ENCODE measurements around the gene ADAMTS16. TPM values are rescaled to one million over a fixed set of nuclear protein-coding genes. Genes with fewer than 3 reads are reported as not detected.

ADAMTS16 gene
- total RNA-seq (not detected), polyA plus RNA-seq (not detected), total RNA-seq (0 to 0.17 (median 0) reads per million in 6 experiments)

- POLR2A ChIA-PET: no interaction called here
- H3K9me3 Mint-ChIP-seq: no peaks in the 10 kb centered on the region
- H3K27ac Mint-ChIP-seq: no peak within 1 kb of the TSS
- peak within 1 kb of the TSS in 4 of 10 donors; percentile 23 to 49 (median 38) for H3K4me3 Mint-ChIP-seq
- H3K4me1 Mint-ChIP-seq: peaks cover 0 to 8% (median 7%) of the 10 kb centered on the region in 4 donors
- H3K27me3 Mint-ChIP-seq: peaks cover 17 to 35% (median 21%) of the 10 kb centered on the region in 5 donors
- no peaks in the 10 kb centered on the region for H3K36me3 Mint-ChIP-seq
- ATAC-seq (no peak), DNase-seq (no peak)
Observed at GRCh38 chr5:5139777-5140478, at the start of gene ADAMTS16. Gene ADAMTS16, plus strand, starts transcription at chr5:5140330. Its CDS starts 138 bp downstream, at chr5:5140468.

GRCh38 chr5:5092149-5092548 lies 48.0 kb upstream of the ADAMTS16 start:
- POLR2A ChIA-PET: no interaction called here
- no peak overlapping the region for H3K27ac Mint-ChIP-seq
- DNase-seq: no peak
- peaks cover 0 to 6% (median 0%) of the 10 kb centered on the region in 5 donors for H3K27me3 Mint-ChIP-seq
- ATAC-seq: no peak
- no peaks in the 10 kb centered on the region for H3K36me3 Mint-ChIP-seq
- H3K4me1 Mint-ChIP-seq: no peaks in the 10 kb centered on the region
- no peak overlapping the region for H3K4me3 Mint-ChIP-seq
- H3K9me3 Mint-ChIP-seq: peaks cover 0 to 3% (median 0%) of the 10 kb centered on the region in 9 donors

- POLR2A ChIA-PET: no interaction called here
- Mint-ChIP-seq H3K4me3 (no peak overlapping the region), H3K36me3 (no peaks in the 10 kb centered on the region), H3K27ac (no peak overlapping the region), H3K27me3 (peaks cover 0 to 7% (median 3%) of the 10 kb centered on the region in 5 donors), H3K4me1 (no peaks in the 10 kb centered on the region), H3K9me3 (peaks cover 0 to 17% (median 9%) of the 10 kb centered on the region in 9 donors)
- DNase-seq: no peak
- ATAC-seq: no peak
Observed at GRCh38 chr5:5100635-5101034, 39.5 kb upstream of the ADAMTS16 start.

- H3K27me3 Mint-ChIP-seq: peaks cover 0 to 7% (median 3%) of the 10 kb centered on the region in 5 donors
- POLR2A ChIA-PET: no interaction called here
Observed at GRCh38 chr5:5101676-5102075, 38.5 kb upstream of the ADAMTS16 start.

GRCh38 chr5:5103245-5103644 lies 36.9 kb upstream of the ADAMTS16 start:
- Mint-ChIP-seq H3K4me1 (no peaks in the 10 kb centered on the region), H3K27me3 (peaks cover 0 to 7% (median 5%) of the 10 kb centered on the region in 5 donors), H3K4me3 (no peak overlapping the region), H3K36me3 (no peaks in the 10 kb centered on the region), H3K27ac (no peak overlapping the region), H3K9me3 (peaks cover 0 to 17% (median 9%) of the 10 kb centered on the region in 9 donors)
- DNase-seq: no peak
- no peak for ATAC-seq
- POLR2A ChIA-PET: no interaction called here

More at GRCh38 chr5:5101676-5102075, 38.5 kb upstream of the ADAMTS16 start:
- Mint-ChIP-seq H3K9me3 (peaks cover 0 to 17% (median 9%) of the 10 kb centered on the region in 9 donors), H3K4me3 (no peak overlapping the region), H3K27ac (no peak overlapping the region), H3K4me1 (no peaks in the 10 kb centered on the region), H3K36me3 (no peaks in the 10 kb centered on the region)
- DNase-seq (no peak), ATAC-seq (no peak)

- no peak overlapping the region for H3K27ac Mint-ChIP-seq
- peaks cover 0 to 10% (median 7%) of the 10 kb centered on the region in 9 donors for H3K9me3 Mint-ChIP-seq
- no peak overlapping the region for H3K4me3 Mint-ChIP-seq
- POLR2A ChIA-PET: no interaction called here
- no peaks in the 10 kb centered on the region for H3K36me3 Mint-ChIP-seq
- DNase-seq: no peak
- no peak for ATAC-seq
- H3K4me1 Mint-ChIP-seq: no peaks in the 10 kb centered on the region
- peaks cover 0 to 7% (median 5%) of the 10 kb centered on the region in 5 donors for H3K27me3 Mint-ChIP-seq
Observed at GRCh38 chr5:5104550-5104949, 35.6 kb upstream of the ADAMTS16 start.

GRCh38 chr5:5105531-5105930 lies 34.6 kb upstream of the ADAMTS16 start:
- H3K27ac Mint-ChIP-seq: no peak overlapping the region
- H3K4me3 Mint-ChIP-seq: no peak overlapping the region
- H3K4me1 Mint-ChIP-seq: no peaks in the 10 kb centered on the region
- peaks cover 0 to 7% (median 5%) of the 10 kb centered on the region in 5 donors for H3K27me3 Mint-ChIP-seq
- H3K36me3 Mint-ChIP-seq: no peaks in the 10 kb centered on the region
- DNase-seq (no peak), ATAC-seq (no peak)
- peaks cover 0 to 10% (median 2%) of the 10 kb centered on the region in 9 donors for H3K9me3 Mint-ChIP-seq
- POLR2A ChIA-PET: no interaction called here

GRCh38 chr5:5116956-5117355 lies 23.2 kb upstream of the ADAMTS16 start:
- H3K27ac Mint-ChIP-seq: no peak overlapping the region
- H3K27me3 Mint-ChIP-seq: peaks cover 0 to 11% (median 6%) of the 10 kb centered on the region in 5 donors
- DNase-seq: no peak
- no peak for ATAC-seq
- H3K4me3 Mint-ChIP-seq: no peak overlapping the region
- H3K9me3 Mint-ChIP-seq: peaks cover 0 to 33% (median 17%) of the 10 kb centered on the region in 9 donors
- no peaks in the 10 kb centered on the region for H3K4me1 Mint-ChIP-seq
- POLR2A ChIA-PET: no interaction called here
- H3K36me3 Mint-ChIP-seq: peaks cover 0 to 14% (median 0%) of the 10 kb centered on the region in 3 donors

GRCh38 chr5:5122776-5123175 lies 17.4 kb upstream of the ADAMTS16 start:
- Mint-ChIP-seq H3K27ac (no peak overlapping the region), H3K4me1 (no peaks in the 10 kb centered on the region), H3K27me3 (peaks cover 4 to 15% (median 9%) of the 10 kb centered on the region in 5 donors), H3K9me3 (peaks cover 0 to 19% (median 10%) of the 10 kb centered on the region in 9 donors), H3K4me3 (no peak overlapping the region), H3K36me3 (peaks cover 0 to 9% (median 0%) of the 10 kb centered on the region in 3 donors)
- DNase-seq (no peak), ATAC-seq (no peak)
- POLR2A ChIA-PET: no interaction called here

- Mint-ChIP-seq H3K36me3 (peaks cover 0 to 4% (median 0%) of the 10 kb centered on the region in 3 donors), H3K27ac (no peak overlapping the region), H3K4me3 (no peak overlapping the region), H3K27me3 (peaks cover 4 to 15% (median 9%) of the 10 kb centered on the region in 5 donors), H3K9me3 (peaks cover 0 to 9% (median 0%) of the 10 kb centered on the region in 9 donors), H3K4me1 (no peaks in the 10 kb centered on the region)
- POLR2A ChIA-PET: no interaction called here
- DNase-seq (no peak), ATAC-seq (no peak)
Observed at GRCh38 chr5:5124231-5124630, 15.9 kb upstream of the ADAMTS16 start.

- H3K9me3 Mint-ChIP-seq: peaks cover 0 to 3% (median 0%) of the 10 kb centered on the region in 9 donors
- H3K27me3 Mint-ChIP-seq: peaks cover 0 to 15% (median 7%) of the 10 kb centered on the region in 5 donors
- POLR2A ChIA-PET: no interaction called here
- ATAC-seq (no peak), DNase-seq (no peak)
- no peaks in the 10 kb centered on the region for H3K4me1 Mint-ChIP-seq
- H3K4me3 Mint-ChIP-seq: no peak overlapping the region
- H3K27ac Mint-ChIP-seq: no peak overlapping the region
- H3K36me3 Mint-ChIP-seq: no peaks in the 10 kb centered on the region
Observed at GRCh38 chr5:5126444-5126843, 13.7 kb upstream of the ADAMTS16 start.

- Mint-ChIP-seq H3K4me1 (no peaks in the 10 kb centered on the region), H3K27me3 (peaks cover 1 to 15% (median 6%) of the 10 kb centered on the region in 5 donors), H3K36me3 (no peaks in the 10 kb centered on the region), H3K9me3 (peaks cover 0 to 3% (median 0%) of the 10 kb centered on the region in 9 donors), H3K27ac (no peak overlapping the region), H3K4me3 (no peak overlapping the region)
- ATAC-seq (no peak), DNase-seq (no peak)
- POLR2A ChIA-PET: no interaction called here
Observed at GRCh38 chr5:5128766-5129165, 11.4 kb upstream of the ADAMTS16 start.

- Mint-ChIP-seq H3K4me1 (no peaks in the 10 kb centered on the region), H3K27ac (no peak overlapping the region), H3K36me3 (no peaks in the 10 kb centered on the region), H3K9me3 (no peaks in the 10 kb centered on the region), H3K27me3 (peaks cover 0 to 12% (median 0%) of the 10 kb centered on the region in 5 donors), H3K4me3 (no peak overlapping the region)
- POLR2A ChIA-PET: no interaction called here
- ATAC-seq (no peak), DNase-seq (no peak)
Observed at GRCh38 chr5:5132234-5132633, 7.9 kb upstream of the ADAMTS16 start.

All from naive thymus-derived CD8-positive, alpha-beta T cell (primary cell).